ENCODE measurements around the gene PEAK1. TPM values are rescaled to one million over a fixed set of nuclear protein-coding genes. Genes with fewer than 3 reads are reported as not detected.

The PEAK1 gene
- polyA plus RNA-seq, 1 donor (not counting 4 experiments of a cell fraction or from before 2014, with no cell fraction given) = 5.9 TPM

DNA sequence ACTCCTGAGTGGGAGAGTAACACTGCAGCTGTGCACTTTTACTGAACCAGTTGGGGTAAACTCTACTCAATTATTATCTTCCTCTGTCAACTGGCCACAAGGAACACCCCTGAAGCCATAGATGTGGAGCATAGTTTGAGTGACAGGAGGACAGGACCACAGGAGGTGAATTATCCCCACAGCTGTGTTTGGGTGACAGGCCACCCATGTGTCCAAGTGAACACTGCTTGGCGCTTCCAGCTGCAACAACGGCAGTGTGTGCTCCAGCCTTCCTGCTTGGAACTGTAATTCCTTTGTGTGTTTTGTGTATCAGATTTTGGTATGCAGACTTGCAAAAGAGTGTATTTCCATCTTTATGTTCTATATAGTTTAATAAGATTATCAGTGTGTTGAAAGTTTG is 328.8 kb downstream of the PEAK1 start:
- Histone ChIP-seq H3K27me3 (ENCODE audit: control insufficient read depth, extremely low read depth, insufficient read depth, low read length) (peaks cover 3% of the 10 kb centered on the region), H3K4me1 (ENCODE audit: control insufficient read depth, extremely low read depth, insufficient read depth, low read length) (no peaks in the 10 kb centered on the region), H3K9me1 (ENCODE audit: control insufficient read depth, extremely low read depth, insufficient read depth, low read length) (no peaks in the 10 kb centered on the region), H3K4me2 (ENCODE audit: control insufficient read depth, extremely low read depth, insufficient read depth, low read depth, low read length) (no peak overlapping the region), H3K27ac (ENCODE audit: control insufficient read depth, insufficient read depth, low read length) (no peak overlapping the region), H3K4me3 (ENCODE audit: control insufficient read depth in 2 of 3, extremely low read depth in 1 of 3, insufficient read depth in 2 of 3, low read depth in 1 of 3, low read length in 3 of 3) (no peak overlapping the region), H4K20me1 (ENCODE audit: control insufficient read depth, extremely low read depth, insufficient read depth, low read length) (no peaks in the 10 kb centered on the region), H2AFZ (ENCODE audit: control insufficient read depth, low read length) (no peak overlapping the region), H3K9me3 (ENCODE audit: control insufficient read depth, low read depth, low read length) (no peaks in the 10 kb centered on the region), H3K36me3 (ENCODE audit: control insufficient read depth in 2 of 2, extremely low read depth in 1 of 2, insufficient read depth in 2 of 2, low read length in 2 of 2) (no peaks in the 10 kb centered on the region), H3K9ac (ENCODE audit: control insufficient read depth, extremely low read depth, insufficient read depth, low read length) (no peak overlapping the region), H3K79me2 (ENCODE audit: control insufficient read depth, insufficient read depth, low read length) (no peaks in the 10 kb centered on the region)
- no peak for FAIRE-seq
- DNase-seq (ENCODE audit: low read depth, low spot score) = no peak
- no peak for TF ChIP-seq EZH2 (IDR thresholded peaks at IDR 0.05; ENCODE audit: low read length)
- no peak for TF ChIP-seq CTCF (optimal IDR thresholded peaks at IDR 0.05 in 1 of 3, IDR thresholded peaks at IDR 0.05 in 1 of 3, conservative IDR thresholded peaks at IDR 0.05 in 1 of 3; ENCODE audit: extremely low read depth in 1 of 3, insufficient read depth in 2 of 3, low read length in 3 of 3)
- dilution Hi-C loops (cut with MboI; ENCODE audit: extremely low pct_ligation_motif_present, low sequenced_read_pairs) = no loop called here

GRCh38 chr15:77087213-77087612 is 332.7 kb downstream of the PEAK1 start:
- no peak for FAIRE-seq
- dilution Hi-C loops (cut with MboI; ENCODE audit: extremely low pct_ligation_motif_present, low sequenced_read_pairs) = no loop called here

More at GRCh38 chr15:77087213-77087612, 332.7 kb downstream of the PEAK1 start:
- Histone ChIP-seq H3K27me3 (ENCODE audit: control insufficient read depth, extremely low read depth, insufficient read depth, low read length) (peaks cover 3% of the 10 kb centered on the region), H3K27ac (ENCODE audit: control insufficient read depth, insufficient read depth, low read length) (no peak overlapping the region), H3K4me1 (ENCODE audit: control insufficient read depth, extremely low read depth, insufficient read depth, low read length) (no peaks in the 10 kb centered on the region), H4K20me1 (ENCODE audit: control insufficient read depth, extremely low read depth, insufficient read depth, low read length) (no peaks in the 10 kb centered on the region), H3K4me2 (ENCODE audit: control insufficient read depth, extremely low read depth, insufficient read depth, low read depth, low read length) (no peak overlapping the region), H3K9me3 (ENCODE audit: control insufficient read depth, low read depth, low read length) (no peaks in the 10 kb centered on the region), H3K79me2 (ENCODE audit: control insufficient read depth, insufficient read depth, low read length) (no peaks in the 10 kb centered on the region), H3K4me3 (ENCODE audit: control insufficient read depth in 2 of 3, extremely low read depth in 1 of 3, insufficient read depth in 2 of 3, low read depth in 1 of 3, low read length in 3 of 3) (no peak overlapping the region), H3K9ac (ENCODE audit: control insufficient read depth, extremely low read depth, insufficient read depth, low read length) (no peak overlapping the region), H2AFZ (ENCODE audit: control insufficient read depth, low read length) (no peak overlapping the region), H3K36me3 (ENCODE audit: control insufficient read depth in 2 of 2, extremely low read depth in 1 of 2, insufficient read depth in 2 of 2, low read length in 2 of 2) (no peaks in the 10 kb centered on the region), H3K9me1 (ENCODE audit: control insufficient read depth, extremely low read depth, insufficient read depth, low read length) (no peaks in the 10 kb centered on the region)
- TF ChIP-seq CTCF (optimal IDR thresholded peaks at IDR 0.05 in 1 of 3, IDR thresholded peaks at IDR 0.05 in 1 of 3, conservative IDR thresholded peaks at IDR 0.05 in 1 of 3; ENCODE audit: extremely low read depth in 1 of 3, insufficient read depth in 2 of 3, low read length in 3 of 3) (no peak), EZH2 (IDR thresholded peaks at IDR 0.05; ENCODE audit: low read length) (no peak)
- DNase-seq (ENCODE audit: low read depth, low spot score) = no peak

Measured in keratinocyte (primary cell).